Measurements from ENCODE around the gene SMYD3. TPM values are rescaled to one million over a fixed set of nuclear protein-coding genes. Genes with fewer than 3 reads are reported as not detected.

Gene SMYD3
- total and polyA plus RNA-seq, 9 of the 15 experiments (the other 6 are each of a cell fraction or from before 2014, with no cell fraction given): 128 to 440 (median 197) TPM

- TF ChIP-seq ZNF239 (CRISPR knock-in tag; IDR thresholded peaks at IDR 0.05) (no peak), HDAC2 (IDR thresholded peaks at IDR 0.05) (0 out of 2 replicates have a peak, but pooled peaks have one; percentile 49), PYGO2 (tag; IDR thresholded peaks at IDR 0.05) (no peak), MEF2D (tag; conservative IDR thresholded peaks at IDR 0.05; ENCODE audit: low read depth) (0 out of 2 replicates have a peak, but pooled peaks have one; percentile 40), MCM3 (IDR thresholded peaks at IDR 0.05) (no peak), PBX2 (CRISPR knock-in tag; IDR thresholded peaks at IDR 0.05; ENCODE audit: low read depth) (no peak), PBX2 (tag; conservative IDR thresholded peaks at IDR 0.05; ENCODE audit: low read depth) (0 out of 2 replicates have a peak, but pooled peaks have one; percentile 30), ZKSCAN8 (CRISPR knock-in tag; IDR thresholded peaks at IDR 0.05) (no peak), MTF1 (CRISPR knock-in tag; IDR thresholded peaks at IDR 0.05; ENCODE audit: borderline replicate concordance) (no peak), GABPB2 (CRISPR knock-in tag; conservative IDR thresholded peaks at IDR 0.05) (no peak), CTBP1 (IDR thresholded peaks at IDR 0.05; ENCODE audit: borderline replicate concordance) (peak; percentile 62; the same call in 1 of the 2 replicates), CLOCK (CRISPR knock-in tag; IDR thresholded peaks at IDR 0.05; ENCODE audit: borderline replicate concordance) (no peak), SP1 (CRISPR knock-in tag; IDR thresholded peaks at IDR 0.05) (no peak), ZNF217 (CRISPR knock-in tag; IDR thresholded peaks at IDR 0.05) (no peak), TAF15 (IDR thresholded peaks at IDR 0.05; ENCODE audit: low read depth, low read length) (no peak), ZBTB33 (CRISPR knock-in tag; IDR thresholded peaks at IDR 0.05) (no peak), ETV1 (tag; conservative IDR thresholded peaks at IDR 0.05; ENCODE audit: low read depth) (no peak; the same call in 1 of the 2 replicates), POLR3G (IDR thresholded peaks at IDR 0.05; ENCODE audit: extremely low read depth, insufficient read length, insufficient replicate concordance) (no peak), HDAC1 (IDR thresholded peaks at IDR 0.05) (peak in 1 of 2 experiments; percentile 27; a peak in 1 of 4 replicates), SPI1 (IDR thresholded peaks at IDR 0.05; ENCODE audit: borderline replicate concordance, low read depth, low read length) (no peak)
Observed at GRCh38 chr1:246165826-246166709, 341.0 kb downstream of the SMYD3 start (continued).

Measured in K562 (cell line).